Stimulated activated CD4-positive, alpha-beta T cell treated with anti-CD3 and anti-CD28 coated beads, Interleukin-4, amount 100 ng/mL, for 48 hours (primary cell): ENCODE data around the gene SPR.

Experiments used
- DNase-seq, 2 donors: peaks; one replicate each; pipeline ENCODE4 v3.0.0-alpha.2; 2020; ENCODE audit warnings: low read depth in 2 of 2

SPR gene

GRCh38 chr2:72931280-72931910, 44.2 kb downstream of the SPR start:
- no peak for DNase-seq

GRCh38 chr2:72932045-72932740, 45.0 kb downstream of the SPR start:
- no peak for DNase-seq

GRCh38 chr2:72932805-72933204, 45.6 kb downstream of the SPR start:
- DNase-seq, result no peak

GRCh38 chr2:72933207-72933606, 46.0 kb downstream of the SPR start:
- DNase-seq, result no peak

- no peak for DNase-seq
Observed at GRCh38 chr2:72933646-72934151, 46.5 kb downstream of the SPR start.

GRCh38 chr2:72934683-72935610, 47.7 kb downstream of the SPR start:
- DNase-seq, result no peak

GRCh38 chr2:72935611-72935957, 48.4 kb downstream of the SPR start:
- DNase-seq, result no peak

- DNase-seq, result no peak
Observed at GRCh38 chr2:72936660-72937355, 49.6 kb downstream of the SPR start.

- DNase-seq, result no peak
Observed at GRCh38 chr2:72937356-72937669, 50.1 kb downstream of the SPR start.

GRCh38 chr2:72938455-72938854, 51.2 kb downstream of the SPR start:
- no peak for DNase-seq

GRCh38 chr2:72940361-72940760, 53.2 kb downstream of the SPR start:
- no peak for DNase-seq

GRCh38 chr2:72940786-72941185, 53.6 kb downstream of the SPR start:
- no peak for DNase-seq
